ENCODE data around the gene ZIC1. TPM values are rescaled to one million over a fixed set of nuclear protein-coding genes. Genes with fewer than 3 reads are reported as not detected.

The ZIC1 gene
- total RNA-seq, 3 donors from 2014 or later = 0.48 TPM; not detected in 2

GRCh38 chr3:147423537-147423797 lies 14.3 kb downstream of the ZIC1 start:
- Histone ChIP-seq H3K36me3 (ENCODE audit: low read depth) (no peaks in the 10 kb centered on the region), H3K4me1 (ENCODE audit: low read depth) (no peaks in the 10 kb centered on the region), H3K9me3 (no peaks in the 10 kb centered on the region), H3K4me3 (no peak overlapping the region)
- intact Hi-C loops (cut with DNase I, micrococcal nuclease) = no loop called here
- DNase-seq (no peak), ATAC-seq (no peak)
- no peak for TF ChIP-seq CTCF (IDR thresholded peaks at IDR 0.05)

- Histone ChIP-seq H3K4me3 (no peak overlapping the region), H3K36me3 (ENCODE audit: low read depth) (no peaks in the 10 kb centered on the region), H3K4me1 (ENCODE audit: low read depth) (no peaks in the 10 kb centered on the region), H3K9me3 (no peaks in the 10 kb centered on the region)
- ATAC-seq (no peak), DNase-seq (no peak)
- intact Hi-C loops (cut with DNase I, micrococcal nuclease) = no loop called here
- no peak for TF ChIP-seq CTCF (IDR thresholded peaks at IDR 0.05)
Observed at GRCh38 chr3:147423798-147424580, 14.8 kb downstream of the ZIC1 start.

- ATAC-seq = no peak
- Histone ChIP-seq H3K9me3 (no peaks in the 10 kb centered on the region), H3K36me3 (ENCODE audit: low read depth) (no peaks in the 10 kb centered on the region), H3K4me3 (no peak overlapping the region), H3K4me1 (ENCODE audit: low read depth) (no peaks in the 10 kb centered on the region)
- DNase-seq = no peak
- intact Hi-C loops (cut with DNase I, micrococcal nuclease) = no loop called here
- TF ChIP-seq CTCF (IDR thresholded peaks at IDR 0.05) = no peak
Observed at GRCh38 chr3:147424581-147425387, 15.6 kb downstream of the ZIC1 start.

- Histone ChIP-seq H3K9me3 (no peaks in the 10 kb centered on the region), H3K4me3 (no peak overlapping the region), H3K4me1 (ENCODE audit: low read depth) (no peaks in the 10 kb centered on the region), H3K36me3 (ENCODE audit: low read depth) (no peaks in the 10 kb centered on the region)
- TF ChIP-seq CTCF (IDR thresholded peaks at IDR 0.05) = no peak
- ATAC-seq = no peak
- intact Hi-C loops (cut with DNase I, micrococcal nuclease) = no loop called here
- DNase-seq = no peak
Observed at GRCh38 chr3:147425388-147425850, 16.3 kb downstream of the ZIC1 start.

GRCh38 chr3:147426931-147427330 lies 17.8 kb downstream of the ZIC1 start:
- TF ChIP-seq CTCF (IDR thresholded peaks at IDR 0.05) = no peak
- Histone ChIP-seq H3K4me3 (no peak overlapping the region), H3K9me3 (no peaks in the 10 kb centered on the region), H3K4me1 (ENCODE audit: low read depth) (no peaks in the 10 kb centered on the region), H3K36me3 (ENCODE audit: low read depth) (no peaks in the 10 kb centered on the region)
- intact Hi-C loops (cut with DNase I, micrococcal nuclease) = no loop called here
- no peak for ATAC-seq
- no peak for DNase-seq
